Measurements from ENCODE around the gene FPR2. TPM values are rescaled to one million over a fixed set of nuclear protein-coding genes. Genes with fewer than 3 reads are reported as not detected.

FPR2 gene
- total and polyA plus RNA-seq, 2 donors (not counting 1 experiment from before 2014, with no cell fraction given) = not detected

DNA sequence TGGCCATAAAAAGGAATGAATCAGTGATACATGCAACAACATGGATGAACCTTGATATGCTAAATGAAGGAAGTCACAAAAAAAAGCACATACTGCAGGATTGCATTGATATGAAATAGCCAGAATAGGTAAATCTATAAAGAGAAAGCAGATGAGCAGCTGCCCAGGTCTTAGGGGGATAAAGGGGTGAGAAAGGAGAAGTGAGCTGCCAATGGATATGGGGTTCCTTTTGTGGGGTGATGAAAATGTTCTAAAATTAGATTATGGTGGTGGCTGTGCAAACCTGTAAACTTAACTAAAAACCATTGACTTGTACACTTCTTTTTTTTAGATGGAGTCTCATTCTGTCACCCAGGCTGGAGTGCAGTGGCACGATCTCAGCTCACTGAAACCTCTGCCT lies 49.3 kb upstream of the FPR2 start:
- WGBS (ENCODE audit: insufficient coverage) = 73% methylated on average over 1 of the region's 1 CpG
- H3K4me2 ChIP-seq (replicated peaks; ENCODE audit: low read depth, low read length, poor library complexity, severe bottlenecking) = peak overlapping the region; percentile 49
- peaks cover 15 to 31% of the 10 kb centered on the region in 2 donors for H3K4me1 ChIP-seq (ENCODE audit: control insufficient read depth in 2 of 2, insufficient read depth in 2 of 2, low read length in 2 of 2)
- H4K20me1 ChIP-seq (ENCODE audit: control insufficient read depth, insufficient read depth, low read length, poor library complexity, severe bottlenecking) = no peaks in the 10 kb centered on the region
- H3K27me3 Mint-ChIP-seq = peaks cover 10% of the 10 kb centered on the region
- CTCF ChIA-PET = interaction anchor here (0.5 to 1.7 kb wide), 3 partner anchors 55 to 134 kb away, joined by 3 to 6 read pairs (median 5); no protein-coding TSS in a partner anchor
- H3K27ac Mint-ChIP-seq = no peak overlapping the region
- H3K4me3 ChIP-seq (ENCODE audit: control extremely low read depth in 1 of 5, extremely low read depth in 1 of 5, insufficient read depth in 1 of 5, low read depth in 2 of 5, low read length in 4 of 5) = no peak overlapping the region
- no peak overlapping the region for H2AFZ ChIP-seq (ENCODE audit: insufficient read depth, low read depth, low read length, poor library complexity, severe bottlenecking)
- H3K27me3 ChIP-seq (replicated peaks in 1 of 4; ENCODE audit: control extremely low read depth in 1 of 4, control insufficient read depth in 3 of 4, insufficient read depth in 4 of 4, low read length in 3 of 4) = no peaks in the 10 kb centered on the region
- H3K9ac ChIP-seq (ENCODE audit: low read length) = no peak overlapping the region
- H3K79me2 ChIP-seq (ENCODE audit: control insufficient read depth, insufficient read depth, low read length) = no peaks in the 10 kb centered on the region
- intact Hi-C loops (cut with micrococcal nuclease) = no loop called here
- peaks cover 5% of the 10 kb centered on the region for H3K9me3 Mint-ChIP-seq (ENCODE audit: insufficient read depth)
- no peak for DNase-seq
- ATAC-seq (ENCODE audit: low read depth) = no peak
- POLR2A ChIA-PET = no interaction called here
- peaks cover 0 to 15% (median 0%) of the 10 kb centered on the region in 3 donors for H3K9me3 ChIP-seq (ENCODE audit: control extremely low read depth in 1 of 3, control insufficient read depth in 2 of 3, insufficient read depth in 1 of 3, low read length in 2 of 3)
- H3K4me1 Mint-ChIP-seq = peaks cover 33% of the 10 kb centered on the region
- no peak overlapping the region for H3K27ac ChIP-seq (ENCODE audit: low read length in 2 of 2)
- H3K36me3 ChIP-seq (replicated peaks in 1 of 2; ENCODE audit: control extremely low read depth in 1 of 2, control insufficient read depth in 1 of 2, extremely low read depth in 1 of 2, insufficient read depth in 2 of 2, low read length in 1 of 2) = no peaks in the 10 kb centered on the region
- TF ChIP-seq EZH2 (IDR thresholded peaks at IDR 0.05; ENCODE audit: borderline replicate concordance, insufficient read depth, low read depth, low read length, poor library complexity, severe bottlenecking) = no peak
- TF ChIP-seq, protein P1, sequence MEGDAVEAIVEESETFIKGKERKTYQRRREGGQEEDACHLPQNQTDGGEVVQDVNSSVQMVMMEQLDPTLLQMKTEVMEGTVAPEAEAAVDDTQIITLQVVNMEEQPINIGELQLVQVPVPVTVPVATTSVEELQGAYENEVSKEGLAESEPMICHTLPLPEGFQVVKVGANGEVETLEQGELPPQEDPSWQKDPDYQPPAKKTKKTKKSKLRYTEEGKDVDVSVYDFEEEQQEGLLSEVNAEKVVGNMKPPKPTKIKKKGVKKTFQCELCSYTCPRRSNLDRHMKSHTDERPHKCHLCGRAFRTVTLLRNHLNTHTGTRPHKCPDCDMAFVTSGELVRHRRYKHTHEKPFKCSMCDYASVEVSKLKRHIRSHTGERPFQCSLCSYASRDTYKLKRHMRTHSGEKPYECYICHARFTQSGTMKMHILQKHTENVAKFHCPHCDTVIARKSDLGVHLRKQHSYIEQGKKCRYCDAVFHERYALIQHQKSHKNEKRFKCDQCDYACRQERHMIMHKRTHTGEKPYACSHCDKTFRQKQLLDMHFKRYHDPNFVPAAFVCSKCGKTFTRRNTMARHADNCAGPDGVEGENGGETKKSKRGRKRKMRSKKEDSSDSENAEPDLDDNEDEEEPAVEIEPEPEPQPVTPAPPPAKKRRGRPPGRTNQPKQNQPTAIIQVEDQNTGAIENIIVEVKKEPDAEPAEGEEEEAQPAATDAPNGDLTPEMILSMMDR (IDR thresholded peaks at IDR 0.05) = no peak
- H3K4me3 Mint-ChIP-seq = no peak overlapping the region

DNA sequence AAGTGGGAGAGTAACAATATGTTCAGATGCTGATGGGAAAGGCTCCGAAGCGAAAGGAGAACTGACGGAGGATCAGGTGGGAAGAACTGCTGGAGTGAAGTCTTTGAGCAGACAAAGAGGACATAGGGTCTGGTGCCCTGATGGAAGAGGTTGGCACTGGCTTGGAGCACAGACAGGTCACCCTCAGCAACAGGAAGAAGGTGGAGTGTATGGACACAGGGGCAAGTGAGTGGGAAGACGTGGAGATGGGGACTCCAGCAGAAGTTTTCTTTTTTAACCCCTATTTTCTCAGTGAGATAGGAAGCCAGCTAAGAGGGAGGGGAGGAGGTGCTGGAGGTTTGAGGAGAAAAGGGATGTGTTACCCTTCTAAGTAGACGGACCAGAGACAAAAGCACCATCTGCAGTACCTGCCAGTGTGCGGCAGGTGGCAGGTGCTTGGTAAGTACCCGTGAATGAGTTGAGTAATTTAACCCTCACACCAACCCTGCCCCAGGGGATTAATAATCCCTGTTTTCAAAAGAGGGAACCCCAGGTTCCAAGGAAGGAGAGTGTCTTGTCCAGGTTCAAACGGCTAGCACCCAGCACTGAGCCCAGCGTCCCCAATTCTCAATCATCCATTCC lies 48.4 kb upstream of the FPR2 start:
- H3K4me3 Mint-ChIP-seq = no peak overlapping the region
- H3K27ac ChIP-seq (ENCODE audit: low read length in 2 of 2) = no peak overlapping the region
- peaks cover 33% of the 10 kb centered on the region for H3K4me1 Mint-ChIP-seq
- POLR2A ChIA-PET = no interaction called here
- H3K9me3 ChIP-seq (ENCODE audit: control extremely low read depth in 1 of 3, control insufficient read depth in 2 of 3, insufficient read depth in 1 of 3, low read length in 2 of 3) = peaks cover 0 to 15% (median 0%) of the 10 kb centered on the region in 3 donors
- intact Hi-C loops (cut with micrococcal nuclease) = no loop called here
- H3K4me1 ChIP-seq (ENCODE audit: control insufficient read depth in 2 of 2, insufficient read depth in 2 of 2, low read length in 2 of 2) = peaks cover 15 to 31% of the 10 kb centered on the region in 2 donors
- H3K4me2 ChIP-seq (replicated peaks; ENCODE audit: low read depth, low read length, poor library complexity, severe bottlenecking) = no peak overlapping the region
- CTCF ChIA-PET = no interaction called here
- no peaks in the 10 kb centered on the region for H3K27me3 ChIP-seq (replicated peaks in 1 of 4; ENCODE audit: control extremely low read depth in 1 of 4, control insufficient read depth in 3 of 4, insufficient read depth in 4 of 4, low read length in 3 of 4)
- peaks cover 5% of the 10 kb centered on the region for H3K9me3 Mint-ChIP-seq (ENCODE audit: insufficient read depth)
- peaks cover 16% of the 10 kb centered on the region for H3K27me3 Mint-ChIP-seq
- DNase-seq (no peak), ATAC-seq (ENCODE audit: low read depth) (no peak)
- H3K36me3 ChIP-seq (replicated peaks in 1 of 2; ENCODE audit: control extremely low read depth in 1 of 2, control insufficient read depth in 1 of 2, extremely low read depth in 1 of 2, insufficient read depth in 2 of 2, low read length in 1 of 2) = no peaks in the 10 kb centered on the region
- H3K27ac Mint-ChIP-seq = no peak overlapping the region
- TF ChIP-seq, protein P1 (IDR thresholded peaks at IDR 0.05) = peak; percentile 42
- no peak for TF ChIP-seq EZH2 (IDR thresholded peaks at IDR 0.05; ENCODE audit: borderline replicate concordance, insufficient read depth, low read depth, low read length, poor library complexity, severe bottlenecking)
- no peak overlapping the region for H3K4me3 ChIP-seq (ENCODE audit: control extremely low read depth in 1 of 5, extremely low read depth in 1 of 5, insufficient read depth in 1 of 5, low read depth in 2 of 5, low read length in 4 of 5)
- H3K9ac ChIP-seq (ENCODE audit: low read length) = no peak overlapping the region
- no peaks in the 10 kb centered on the region for H4K20me1 ChIP-seq (ENCODE audit: control insufficient read depth, insufficient read depth, low read length, poor library complexity, severe bottlenecking)
- 97% methylated on average over 3 of the region's 9 CpGs for WGBS (ENCODE audit: insufficient coverage)
- H3K79me2 ChIP-seq (ENCODE audit: control insufficient read depth, insufficient read depth, low read length) = no peaks in the 10 kb centered on the region
- no peak overlapping the region for H2AFZ ChIP-seq (ENCODE audit: insufficient read depth, low read depth, low read length, poor library complexity, severe bottlenecking)
